ENCODE data around the gene F2RL1.
"Not testable (repeated sequence)": the region's sequence is repeated elsewhere in the genome, so short reads cannot be mapped to it uniquely, and the experiment has no call there.

Gene F2RL1

GRCh38 chr5:76818844-76819831 is at the start of gene F2RL1:
Gene F2RL1, plus strand, starts transcription at chr5:76819030. Its CDS starts 153 bp downstream, at chr5:76819183.
- Histone ChIP-seq H2AFZ (ENCODE audit: low read depth, low read length) (no peak within 1 kb of the TSS), H3K27ac (ENCODE audit: low read length) (no peak within 1 kb of the TSS), H3K9ac (ENCODE audit: low read length) (no peak within 1 kb of the TSS), H4K20me1 (ENCODE audit: insufficient read depth, low read length) (no peaks in the 10 kb centered on the region), H3K79me2 (ENCODE audit: low read length) (no peaks in the 10 kb centered on the region), H3K4me3 (ENCODE audit: low read length) (no peak within 1 kb of the TSS), H3K36me3 (replicated peaks; ENCODE audit: low read depth, low read length) (no peaks in the 10 kb centered on the region), H3K9me3 (ENCODE audit: insufficient read depth, low read length) (no peaks in the 10 kb centered on the region), H3K4me1 (ENCODE audit: low read length) (no peaks in the 10 kb centered on the region), H3K4me2 (ENCODE audit: low read length) (no peak within 1 kb of the TSS), H3K27me3 (ENCODE audit: low read depth, low read length) (no peaks in the 10 kb centered on the region)
- TF ChIP-seq CTCF (IDR thresholded peaks at IDR 0.05; ENCODE audit: low read depth, low read length) = no peak
- TF ChIP-seq EZH2phosphoT487 (IDR thresholded peaks at IDR 0.05; ENCODE audit: low read depth) = no peak

- not testable (repeated sequence) for H2AFZ ChIP-seq (ENCODE audit: low read depth, low read length); H3K36me3 ChIP-seq (replicated peaks; ENCODE audit: low read depth, low read length); H3K4me2 ChIP-seq (ENCODE audit: low read length); H3K79me2 ChIP-seq (ENCODE audit: low read length); H3K4me1 ChIP-seq (ENCODE audit: low read length); H3K4me3 ChIP-seq (ENCODE audit: low read length); H3K27ac ChIP-seq (ENCODE audit: low read length); H3K9me3 ChIP-seq (ENCODE audit: insufficient read depth, low read length); H3K9ac ChIP-seq (ENCODE audit: low read length); H3K27me3 ChIP-seq (ENCODE audit: low read depth, low read length); H4K20me1 ChIP-seq (ENCODE audit: insufficient read depth, low read length)
Measured at GRCh38 chr5:76771041-76771440, 47.8 kb upstream of the F2RL1 start.

GRCh38 chr5:76771705-76772405 is 47.0 kb upstream of the F2RL1 start:
- no peaks in the 10 kb centered on the region for H3K36me3 ChIP-seq (replicated peaks; ENCODE audit: low read depth, low read length)
- no peaks in the 10 kb centered on the region for H3K79me2 ChIP-seq (ENCODE audit: low read length)
- no peak overlapping the region for H3K9ac ChIP-seq (ENCODE audit: low read length)
- H4K20me1 ChIP-seq (ENCODE audit: insufficient read depth, low read length) = no peaks in the 10 kb centered on the region
- TF ChIP-seq CTCF (IDR thresholded peaks at IDR 0.05; ENCODE audit: low read depth, low read length) (no peak), EZH2phosphoT487 (IDR thresholded peaks at IDR 0.05; ENCODE audit: low read depth) (no peak)
- no peak overlapping the region for H3K4me3 ChIP-seq (ENCODE audit: low read length)
- no peaks in the 10 kb centered on the region for H3K27me3 ChIP-seq (ENCODE audit: low read depth, low read length)
- no peak overlapping the region for H3K4me2 ChIP-seq (ENCODE audit: low read length)
- peaks cover 7% of the 10 kb centered on the region; the same call in 1 of the 2 replicates for H3K4me1 ChIP-seq (ENCODE audit: low read length)
- no peak overlapping the region for H3K27ac ChIP-seq (ENCODE audit: low read length)
- no peak overlapping the region for H2AFZ ChIP-seq (ENCODE audit: low read depth, low read length)
- H3K9me3 ChIP-seq (ENCODE audit: insufficient read depth, low read length) = no peaks in the 10 kb centered on the region

- no peaks in the 10 kb centered on the region for H3K9me3 ChIP-seq (ENCODE audit: insufficient read depth, low read length)
- no peak for TF ChIP-seq EZH2phosphoT487 (IDR thresholded peaks at IDR 0.05; ENCODE audit: low read depth)
- TF ChIP-seq CTCF (IDR thresholded peaks at IDR 0.05; ENCODE audit: low read depth, low read length) = no peak
- H3K4me1 ChIP-seq (ENCODE audit: low read length) = peaks cover 8% of the 10 kb centered on the region
- no peak overlapping the region for H3K4me3 ChIP-seq (ENCODE audit: low read length)
- H3K27me3 ChIP-seq (ENCODE audit: low read depth, low read length) = no peaks in the 10 kb centered on the region
- H2AFZ ChIP-seq (ENCODE audit: low read depth, low read length) = no peak overlapping the region
- H3K27ac ChIP-seq (ENCODE audit: low read length) = no peak overlapping the region
- no peaks in the 10 kb centered on the region for H4K20me1 ChIP-seq (ENCODE audit: insufficient read depth, low read length)
- no peaks in the 10 kb centered on the region for H3K36me3 ChIP-seq (replicated peaks; ENCODE audit: low read depth, low read length)
- H3K4me2 ChIP-seq (ENCODE audit: low read length) = no peak overlapping the region
- no peaks in the 10 kb centered on the region for H3K79me2 ChIP-seq (ENCODE audit: low read length)
- H3K9ac ChIP-seq (ENCODE audit: low read length) = no peak overlapping the region
Measured at GRCh38 chr5:76775921-76776320, 42.9 kb upstream of the F2RL1 start.
